ENCODE data around the gene SLC9A8.

GRCh38 chr20:49880724-49881445 lies 68.3 kb downstream of the SLC9A8 start:
- TF ChIP-seq GATA2 (IDR thresholded peaks at IDR 0.05; ENCODE audit: low read depth, low read length) (no peak), GATA3 (IDR thresholded peaks at IDR 0.05; ENCODE audit: low read depth, low read length) (no peak)

All from SH-SY5Y (cell line).